CD14-positive monocyte (primary cell): Measurements from ENCODE around the gene C4B. TPM values are rescaled to one million over a fixed set of nuclear protein-coding genes. Genes with fewer than 3 reads are reported as not detected.
"Not testable (repeated sequence)": the region's sequence is repeated elsewhere in the genome, so short reads cannot be mapped to it uniquely, and the experiment has no call there.

Experiments
- DNase-seq, 3 donors: peaks; one replicate each; pipeline ENCODE4 v3.0.0-alpha.2; 2011 to 2022
- H2AFZ ChIP-seq: 2 replicates; pipeline ENCODE4 v1.6.0; 2012; ENCODE audit warnings: mild to moderate bottlenecking, low read depth, low read length, inconsistent platforms; ENCODE audit not compliant: insufficient read depth, poor library complexity, severe bottlenecking
- H3K27ac ChIP-seq, 2 donors: 1 replicate in 1 of 2; 2 replicates in 1 of 2; pipeline ENCODE4 v1.5.1; 2012 to 2013; ENCODE audit warnings: low read length in 2 of 2, control low read depth in 1 of 2, inconsistent platforms in 1 of 2, low read depth in 1 of 2, mild to moderate bottlenecking in 1 of 2
- H3K27me3 ChIP-seq, 2 donors: one replicate each; pipeline versions ENCODE4 v1.6.0 to v1.6.1; 2011 to 2013; ENCODE audit warnings: low read length in 2 of 2; ENCODE audit not compliant: control insufficient read depth in 2 of 2, insufficient read depth in 2 of 2
- H3K36me3 ChIP-seq, 2 donors: replicated peaks in 1 of 2; 1 replicate in 1 of 2; 2 replicates in 1 of 2; pipeline versions ENCODE4 v1.5.1 to v1.6.1; 2012 to 2013; ENCODE audit warnings: low read length in 2 of 2, control low read depth in 1 of 2, inconsistent platforms in 1 of 2, mild to moderate bottlenecking in 1 of 2; ENCODE audit not compliant: insufficient read depth in 2 of 2, control insufficient read depth in 1 of 2
- H3K4me1 ChIP-seq, 2 donors: 1 replicate in 1 of 2; 2 replicates in 1 of 2; pipeline versions ENCODE4 v1.5.1 to v1.6.1; 2012 to 2013; ENCODE audit warnings: low read length in 2 of 2, control low read depth in 1 of 2, inconsistent platforms in 1 of 2, mild to moderate bottlenecking in 1 of 2, moderate library complexity in 1 of 2; ENCODE audit not compliant: insufficient read depth in 2 of 2, control insufficient read depth in 1 of 2
- H3K4me2 ChIP-seq: replicated peaks from 2 replicates; pipeline ENCODE3; 2012; ENCODE audit warnings: low read length, moderate library complexity, mild to moderate bottlenecking; ENCODE audit not compliant: poor library complexity, severe bottlenecking; ENCODE audit errors: extremely low read depth
- H3K4me3 ChIP-seq, 3 experiments: fragments of 200-600 bp in 1 of 3; sonication (generic) in 1 of 3; replicated peaks in 1 of 3; 1 replicate in 2 of 3; 2 replicates in 1 of 3; pipeline ENCODE4 v1.5.1; 2011 to 2013; ENCODE audit warnings: low read length in 3 of 3, mild to moderate bottlenecking in 3 of 3, control low read depth in 2 of 3, low read depth in 2 of 3, inconsistent platforms in 1 of 3, moderate library complexity in 1 of 3
- H3K79me2 ChIP-seq: 2 replicates; pipeline ENCODE4 v1.6.0; 2012; ENCODE audit warnings: mild to moderate bottlenecking, control low read depth, inconsistent platforms, low read length, moderate library complexity; ENCODE audit not compliant: insufficient read depth
- H3K9ac ChIP-seq: 2 replicates; pipeline ENCODE4 v1.6.0; 2017; ENCODE audit warnings: low read length, mild to moderate bottlenecking; ENCODE audit not compliant: insufficient read depth, poor library complexity, severe bottlenecking
- H3K9me3 ChIP-seq, 2 donors: replicated peaks in 1 of 2; 1 replicate in 1 of 2; 2 replicates in 1 of 2; pipeline versions ENCODE4 v1.5.1 to v1.6.1; 2012 to 2013; ENCODE audit warnings: low read length in 2 of 2, control low read depth in 1 of 2; ENCODE audit not compliant: control insufficient read depth in 1 of 2, insufficient read depth in 1 of 2
- H4K20me1 ChIP-seq: 2 replicates; pipeline ENCODE4 v1.6.0; 2012; ENCODE audit warnings: mild to moderate bottlenecking, low read length, control low read depth, moderate library complexity; ENCODE audit not compliant: insufficient read depth
- H3K27ac Mint-ChIP-seq, 7 donors: one replicate each; pipeline ENCODE4 v1.8.0; 2020; ENCODE audit warnings: mild to moderate bottlenecking in 7 of 7, mixed read lengths in 7 of 7, moderate library complexity in 6 of 7, inconsistent platforms in 2 of 7
- H3K27me3 Mint-ChIP-seq, 3 donors: one replicate each; pipeline ENCODE4 v1.8.0; 2021 to 2022; ENCODE audit warnings: low read depth in 3 of 3, mild to moderate bottlenecking in 3 of 3, mixed read lengths in 3 of 3, moderate library complexity in 3 of 3, inconsistent platforms in 1 of 3
- H3K36me3 Mint-ChIP-seq, 2 donors: one replicate each; pipeline ENCODE4 v1.8.0; 2020; ENCODE audit warnings: mixed read lengths in 2 of 2, inconsistent platforms in 1 of 2, mild to moderate bottlenecking in 1 of 2
- H3K4me1 Mint-ChIP-seq: one replicate; pipeline ENCODE4 v1.8.0; 2020; ENCODE audit warnings: mild to moderate bottlenecking, mixed read lengths
- H3K4me3 Mint-ChIP-seq, 2 donors: one replicate each; pipeline ENCODE4 v1.8.0; 2020; ENCODE audit warnings: mild to moderate bottlenecking in 2 of 2, mixed read lengths in 2 of 2, moderate library complexity in 1 of 2
- H3K9me3 Mint-ChIP-seq, 7 donors: one replicate each; pipeline ENCODE4 v1.8.0; 2020 to 2022; ENCODE audit warnings: mixed read lengths in 7 of 7, mild to moderate bottlenecking in 6 of 7, moderate library complexity in 6 of 7, inconsistent platforms in 2 of 7
- WGBS: methylation state at CpG from one replicate; pipeline ENCODE4 v1.1.5; 2013; ENCODE audit warnings: missing lambda C conversion rate; ENCODE audit not compliant: insufficient coverage; 5-methylcytosine and 5-hydroxymethylcytosine counted together
- intact Hi-C, 2 donors: fragments of 100-400 bp; cut with micrococcal nuclease; formaldehyde crosslinking; loops; one replicate each; pipeline versions ENCODE4 v1.15.0 to v1.15.1; 2023
- polyA plus RNA-seq, 3 donors: library from polyadenylated mRNA; depleted of rRNA in 1 of 3; unstranded in 2 of 3; stranded (reverse) in 1 of 3; fragments of 300-500 nt in 2 of 3; fragments of >200 nt in 1 of 3; fragmentation: Illumina TruSeq in 2 of 3; gene quantifications; 1 replicate in 2 of 3; 2 replicates in 1 of 3; pipeline ENCODE4 v1.2.3, GENCODE V29; 2012 to 2021

C4B gene
- polyA plus RNA-seq, 3 donors, result 0.18 to 11.6 TPM; not detected in 1

DNA sequence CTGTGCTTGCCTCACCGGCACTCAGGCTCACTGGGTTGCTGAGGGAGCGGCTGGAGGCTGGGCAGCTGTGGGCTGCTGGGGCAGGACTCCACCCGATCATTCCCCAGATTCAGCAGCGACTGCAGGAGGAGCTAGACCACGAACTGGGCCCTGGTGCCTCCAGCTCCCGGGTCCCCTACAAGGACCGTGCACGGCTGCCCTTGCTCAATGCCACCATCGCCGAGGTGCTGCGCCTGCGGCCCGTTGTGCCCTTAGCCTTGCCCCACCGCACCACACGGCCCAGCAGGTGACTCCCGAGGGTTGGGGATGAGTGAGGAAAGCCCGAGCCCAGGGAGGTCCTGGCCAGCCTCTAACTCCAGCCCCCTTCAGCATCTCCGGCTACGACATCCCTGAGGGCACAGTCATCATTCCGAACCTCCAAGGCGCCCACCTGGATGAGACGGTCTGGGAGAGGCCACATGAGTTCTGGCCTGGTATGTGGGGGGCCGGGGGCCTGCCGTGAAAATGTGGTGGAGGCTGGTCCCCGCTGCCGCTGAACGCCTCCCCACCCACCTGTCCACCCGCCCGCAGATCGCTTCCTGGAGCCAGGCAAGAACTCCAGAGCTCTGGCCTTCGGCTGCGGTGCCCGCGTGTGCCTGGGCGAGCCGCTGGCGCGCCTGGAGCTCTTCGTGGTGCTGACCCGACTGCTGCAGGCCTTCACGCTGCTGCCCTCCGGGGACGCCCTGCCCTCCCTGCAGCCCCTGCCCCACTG lies 25.9 kb downstream of the C4B start:
- H3K36me3 Mint-ChIP-seq, H3K27me3 ChIP-seq, H3K79me2 ChIP-seq, H3K4me3 Mint-ChIP-seq, H2AFZ ChIP-seq, H3K4me3 ChIP-seq, DNase-seq, H4K20me1 ChIP-seq, H3K27me3 Mint-ChIP-seq, H3K4me1 Mint-ChIP-seq, H3K9me3 Mint-ChIP-seq, H3K9me3 ChIP-seq, H3K36me3 ChIP-seq, H3K4me1 ChIP-seq, H3K4me2 ChIP-seq, intact Hi-C loops, H3K9ac ChIP-seq, H3K27ac ChIP-seq, H3K27ac Mint-ChIP-seq: not testable (repeated sequence)
- 96% methylated on average over 3 of the region's 43 CpGs for WGBS

GRCh38 chr6:32041050-32041321 lies 26.4 kb downstream of the C4B start:
- H3K4me3 ChIP-seq, H4K20me1 ChIP-seq, H3K4me2 ChIP-seq, H3K9me3 Mint-ChIP-seq, H3K9ac ChIP-seq, H3K27me3 Mint-ChIP-seq, DNase-seq, H3K27me3 ChIP-seq, H3K9me3 ChIP-seq, H3K79me2 ChIP-seq, H3K27ac ChIP-seq, H3K36me3 ChIP-seq, H3K27ac Mint-ChIP-seq, intact Hi-C loops, H2AFZ ChIP-seq, H3K4me1 Mint-ChIP-seq, H3K4me1 ChIP-seq, H3K4me3 Mint-ChIP-seq, H3K36me3 Mint-ChIP-seq: not testable (repeated sequence)
- WGBS, result no CpG with 5 or more reads among the region's 13 CpGs

DNA sequence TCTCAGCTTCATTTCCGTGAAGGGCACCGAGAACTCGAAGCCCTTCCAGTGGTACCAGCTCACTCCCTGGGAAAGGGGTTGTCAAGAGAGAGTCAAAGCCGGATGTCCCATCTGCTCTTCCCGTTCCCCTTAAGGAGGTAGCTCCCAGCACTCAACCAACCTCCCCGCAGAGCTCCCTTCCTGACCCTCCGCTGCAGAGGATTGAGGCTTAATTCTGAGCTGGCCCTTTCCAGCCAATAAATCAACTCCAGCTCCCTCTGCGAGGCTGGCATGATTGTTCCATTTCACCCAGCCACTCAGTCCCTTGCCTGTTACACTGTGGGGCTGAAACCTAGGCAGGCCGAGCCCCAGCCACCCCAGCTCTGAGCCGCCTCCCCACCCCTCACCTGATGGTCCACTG lies 26.8 kb downstream of the C4B start:
- DNase-seq, H3K4me1 ChIP-seq, H3K4me1 Mint-ChIP-seq, H3K36me3 ChIP-seq, H3K79me2 ChIP-seq, H3K27ac ChIP-seq, H3K27ac Mint-ChIP-seq, H4K20me1 ChIP-seq, H3K4me3 ChIP-seq, H3K4me2 ChIP-seq, intact Hi-C loops, H3K4me3 Mint-ChIP-seq, H3K36me3 Mint-ChIP-seq, H3K9ac ChIP-seq, H2AFZ ChIP-seq, H3K9me3 ChIP-seq, H3K27me3 Mint-ChIP-seq, H3K9me3 Mint-ChIP-seq, H3K27me3 ChIP-seq: not testable (repeated sequence)
- WGBS, result no CpG with 5 or more reads among the region's 10 CpGs

- H4K20me1 ChIP-seq, H3K36me3 ChIP-seq, H3K9me3 ChIP-seq, H3K27ac ChIP-seq, H3K9me3 Mint-ChIP-seq, H3K27me3 Mint-ChIP-seq, H3K79me2 ChIP-seq, H3K4me3 ChIP-seq, H3K4me3 Mint-ChIP-seq, DNase-seq, H2AFZ ChIP-seq, H3K27me3 ChIP-seq, H3K36me3 Mint-ChIP-seq, intact Hi-C loops, H3K4me1 Mint-ChIP-seq, H3K4me1 ChIP-seq, H3K9ac ChIP-seq, H3K4me2 ChIP-seq, H3K27ac Mint-ChIP-seq: not testable (repeated sequence)
- WGBS, result 86% methylated on average over 1 of the region's 15 CpGs
Observed at GRCh38 chr6:32042276-32042675, 27.7 kb downstream of the C4B start.
